ENCODE data around the gene NTN4. TPM values are rescaled to one million over a fixed set of nuclear protein-coding genes. Genes with fewer than 3 reads are reported as not detected.
"Not testable (repeated sequence)": the region's sequence is repeated elsewhere in the genome, so short reads cannot be mapped to it uniquely, and the experiment has no call there.

The NTN4 gene
- total RNA-seq, 1 donor from 2014 or later, result 63.9 TPM

DNA sequence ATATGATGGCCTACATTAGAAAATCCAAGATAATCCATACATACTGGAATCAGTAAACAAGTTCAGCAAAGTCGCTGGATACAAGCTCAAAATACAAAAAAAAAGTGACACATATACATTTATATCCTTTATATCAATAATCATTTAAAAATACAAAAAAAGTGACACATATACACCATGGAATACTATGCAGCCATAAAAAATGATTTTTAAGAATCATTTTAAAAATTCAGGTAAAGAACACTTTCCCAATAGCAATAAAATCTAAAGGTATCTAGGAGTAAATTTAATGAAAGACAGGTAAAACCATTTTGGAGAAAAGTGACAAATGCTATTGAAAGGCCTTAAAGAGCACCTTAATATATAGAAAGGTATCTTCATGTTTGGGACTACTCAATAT, 111.9 kb downstream of the NTN4 start:
- Histone ChIP-seq H3K27me3 (no peaks in the 10 kb centered on the region), H3K9me3 (no peaks in the 10 kb centered on the region), H3K27ac (no peak overlapping the region), H3K4me3 (no peak overlapping the region), H3K36me3 (no peaks in the 10 kb centered on the region), H3K4me1 (peaks cover 0 to 6% of the 10 kb centered on the region in 2 donors)
- intact Hi-C loops (cut with DNase I), result no loop called here
- no peak for DNase-seq (ENCODE audit: low spot score in 2 of 2)
- no peak for TF ChIP-seq CTCF (IDR thresholded peaks at IDR 0.05)

GRCh38 chr12:95677782-95678181, 112.8 kb downstream of the NTN4 start:
- intact Hi-C loops (cut with DNase I); DNase-seq (ENCODE audit: low spot score in 2 of 2): not testable (repeated sequence)

GRCh38 chr12:95674631-95675030, 115.9 kb downstream of the NTN4 start:
- H3K27me3 ChIP-seq, result no peaks in the 10 kb centered on the region
- intact Hi-C loops (cut with DNase I), result no loop called here
- H3K9me3 ChIP-seq, result no peaks in the 10 kb centered on the region
- no peaks in the 10 kb centered on the region for H3K36me3 ChIP-seq
- H3K4me1 ChIP-seq, result peaks cover 0 to 3% of the 10 kb centered on the region in 2 donors
- DNase-seq (ENCODE audit: low spot score in 2 of 2), result no peak
- no peak overlapping the region for H3K4me3 ChIP-seq
- no peak overlapping the region for H3K27ac ChIP-seq
- no peak for TF ChIP-seq CTCF (IDR thresholded peaks at IDR 0.05)

More at GRCh38 chr12:95677782-95678181, 112.8 kb downstream of the NTN4 start:
- H3K27me3 ChIP-seq, H3K4me3 ChIP-seq, H3K36me3 ChIP-seq, H3K4me1 ChIP-seq, H3K27ac ChIP-seq, H3K9me3 ChIP-seq: not testable (repeated sequence)

GRCh38 chr12:95674163-95674562, 116.4 kb downstream of the NTN4 start:
- Histone ChIP-seq H3K4me3 (no peak overlapping the region), H3K9me3 (no peaks in the 10 kb centered on the region), H3K27me3 (no peaks in the 10 kb centered on the region), H3K4me1 (peaks cover 0 to 3% of the 10 kb centered on the region in 2 donors), H3K36me3 (peaks cover 0 to 4% of the 10 kb centered on the region in 2 donors), H3K27ac (no peak overlapping the region)
- DNase-seq (ENCODE audit: low spot score in 2 of 2), result no peak
- no peak for TF ChIP-seq CTCF (IDR thresholded peaks at IDR 0.05)
- intact Hi-C loops (cut with DNase I), result no loop called here

- no peak for DNase-seq (ENCODE audit: low spot score in 2 of 2)
- Histone ChIP-seq H3K27ac (no peak overlapping the region), H3K4me3 (no peak overlapping the region), H3K27me3 (no peaks in the 10 kb centered on the region), H3K4me1 (peaks cover 0 to 3% of the 10 kb centered on the region in 2 donors), H3K36me3 (peaks cover 3 to 4% of the 10 kb centered on the region in 2 donors), H3K9me3 (no peaks in the 10 kb centered on the region)
- intact Hi-C loops (cut with DNase I), result no loop called here
- no peak for TF ChIP-seq CTCF (IDR thresholded peaks at IDR 0.05)
These were observed 117.0 kb downstream of the NTN4 start for GRCh38 chr12:95673576-95673975.

DNA sequence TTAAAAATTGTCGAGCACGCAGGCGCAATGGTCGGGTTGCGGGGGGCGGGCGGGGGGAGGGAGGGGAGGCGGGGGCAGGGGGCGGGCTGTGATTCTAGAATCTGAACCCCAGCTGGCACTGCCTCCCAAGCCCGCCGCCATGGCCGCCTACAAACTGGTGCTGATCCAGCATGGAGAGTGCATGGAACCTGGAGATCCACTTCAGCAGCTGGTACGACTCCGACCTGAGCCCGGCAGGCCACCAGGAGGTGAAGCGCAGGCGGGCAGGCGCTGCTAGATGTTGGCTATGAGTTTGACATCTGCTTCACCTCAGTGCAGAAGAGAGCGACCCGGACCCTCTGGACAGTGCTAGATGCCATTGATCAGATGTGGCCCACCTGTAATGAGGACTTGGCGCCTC, 118.4 kb downstream of the NTN4 start:
- no peak overlapping the region for H3K4me3 ChIP-seq
- H3K27ac ChIP-seq, result no peak overlapping the region
- no peaks in the 10 kb centered on the region for H3K9me3 ChIP-seq
- TF ChIP-seq CTCF (IDR thresholded peaks at IDR 0.05), result no peak
- no peak for DNase-seq (ENCODE audit: low spot score in 2 of 2)
- intact Hi-C loops (cut with DNase I), result no loop called here
- peaks cover 4 to 5% of the 10 kb centered on the region in 2 donors for H3K36me3 ChIP-seq
- peaks cover 0 to 3% of the 10 kb centered on the region in 2 donors for H3K4me1 ChIP-seq
- H3K27me3 ChIP-seq, result no peaks in the 10 kb centered on the region
